Esophagus muscularis mucosa (tissue), 4 donors: Measurements from ENCODE around the gene ACACB. TPM values are rescaled to one million over a fixed set of nuclear protein-coding genes. Genes with fewer than 3 reads are reported as not detected.

ENCODE experiments used
- DNase-seq: peaks from one replicate; pipeline ENCODE4 v3.0.0-alpha.2; 2017; ENCODE audit errors: extremely low spot score
- H3K27ac ChIP-seq, 4 donors: fragments of 200-600 bp; sonication (generic); replicated peaks in 1 of 4; 1 replicate in 3 of 4; 2 replicates in 1 of 4; pipeline ENCODE4 v1.5.1; 2016 to 2019; ENCODE audit warnings: mild to moderate bottlenecking in 1 of 4
- H3K27me3 ChIP-seq, 4 donors: fragments of 200-600 bp; sonication (generic); one replicate each; pipeline versions ENCODE4 v1.5.1 to v1.6.0; 2016 to 2019
- H3K36me3 ChIP-seq, 4 donors: fragments of 200-600 bp; sonication (generic); one replicate each; pipeline ENCODE4 v1.5.1; 2016 to 2019
- H3K4me1 ChIP-seq, 4 donors: fragments of 200-600 bp; sonication (generic); one replicate each; pipeline ENCODE4 v1.5.1; 2016 to 2019
- H3K4me3 ChIP-seq, 4 donors: fragments of 200-600 bp; sonication (generic); 1 replicate in 2 of 4; 2 replicates in 2 of 4; pipeline ENCODE4 v1.5.1; 2016 to 2019; ENCODE audit warnings: mild to moderate bottlenecking in 4 of 4, moderate library complexity in 1 of 4
- H3K9me3 ChIP-seq, 4 donors: fragments of 200-600 bp; sonication (generic); 1 replicate in 3 of 4; 2 replicates in 1 of 4; pipeline ENCODE4 v1.5.1; 2016 to 2019
- EP300 ChIP-seq: sonication (generic); formaldehyde crosslinking; IDR thresholded peaks from one replicate; pipeline ENCODE4 v1.6.1; 2017; ENCODE audit warnings: antibody characterized with exemption
- POLR2A ChIP-seq: fragments of 450-650 bp; IDR thresholded peaks from one replicate; pipeline ENCODE4 v1.6.1; 2017; ENCODE audit warnings: antibody characterized with exemption, moderate library complexity, mild to moderate bottlenecking, low read depth
- POLR2AphosphoS5 ChIP-seq, 2 donors: sonication (generic); formaldehyde crosslinking; IDR thresholded peaks; one replicate each; pipeline ENCODE4 v1.6.1; 2017; ENCODE audit warnings: antibody characterized with exemption in 2 of 2
- WGBS: methylation state at CpG from one replicate; pipeline ENCODE4 v1.1.5; 2018; 5-methylcytosine and 5-hydroxymethylcytosine counted together
- intact Hi-C: fragments of 100-400 bp; cut with DNase I; formaldehyde crosslinking; loops from one replicate; pipeline ENCODE4 v1.15.1; 2023
- total RNA-seq, 4 donors: library from RNA; depleted of rRNA; stranded (reverse); fragments of >200 nt; gene quantifications; one replicate each; pipeline versions ENCODE4 v1.1.0 to v1.2.1, GENCODE V29; 2016
- TF ChIP-seq, protein P1 (sequence below), 3 experiments: fragments of 200-600 bp in 2 of 3; fragments of 450-650 bp in 1 of 3; sonication (generic) in 2 of 3; IDR thresholded peaks; one replicate each; pipeline ENCODE4 v1.5.1; 2017 to 2019; ENCODE audit warnings: antibody characterized with exemption in 3 of 3, mild to moderate bottlenecking in 2 of 3, moderate library complexity in 1 of 3

Gene ACACB
- total RNA-seq, 4 donors from 2014 or later = 59.6 to 134 (median 108) TPM

DNA sequence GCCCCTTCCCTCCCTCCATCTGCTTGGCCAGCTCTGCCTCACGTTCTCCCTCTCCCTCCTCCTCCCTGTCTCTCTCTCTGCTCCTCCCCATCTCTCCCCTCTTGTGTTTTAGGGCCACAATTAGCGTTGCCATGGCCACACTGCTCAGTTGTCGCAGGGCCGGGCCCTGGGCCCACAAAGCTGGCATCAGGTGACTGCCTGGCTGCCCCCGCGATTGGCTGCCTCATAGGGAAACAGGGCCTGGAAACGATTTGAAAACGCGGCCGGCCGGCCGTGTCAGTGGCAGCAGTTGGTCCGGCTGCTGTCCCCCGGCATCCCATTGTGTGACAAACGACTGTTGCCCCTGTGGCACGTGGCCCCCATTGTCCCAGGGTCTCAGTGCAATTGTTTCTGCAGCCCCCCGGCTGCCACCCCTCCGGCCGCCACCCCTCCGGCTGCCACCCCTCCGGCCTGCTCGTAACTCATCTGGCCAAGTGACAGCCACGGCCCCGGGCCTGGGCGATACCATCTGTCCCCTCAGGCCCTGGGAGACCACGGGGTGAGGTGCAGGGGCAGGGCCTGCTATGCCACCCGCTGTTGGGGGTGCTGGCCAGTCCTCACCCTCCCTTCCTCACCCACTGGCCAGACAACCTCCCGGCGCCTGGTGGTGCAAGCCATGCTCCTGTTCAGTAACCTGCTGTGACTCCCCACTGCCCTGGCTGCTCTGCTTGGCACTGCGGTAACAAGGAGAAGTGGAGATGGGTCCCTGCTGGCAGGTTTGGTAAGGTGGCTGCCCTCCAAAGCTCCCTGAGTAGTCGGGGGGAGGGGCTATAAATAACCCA lies 175.3 kb downstream of the ACACB start:
- no peaks in the 10 kb centered on the region for H3K27me3 ChIP-seq
- H3K9me3 ChIP-seq = no peaks in the 10 kb centered on the region
- intact Hi-C loops = no loop called here
- H3K36me3 ChIP-seq = no peaks in the 10 kb centered on the region
- DNase-seq = no peak
- 2% methylated on average over 10 of the region's 31 CpGs for WGBS
- peaks cover 5 to 20% (median 18%) of the 10 kb centered on the region in 4 donors for H3K4me1 ChIP-seq
- TF ChIP-seq POLR2A = no peak
- no peak for TF ChIP-seq EP300
- TF ChIP-seq POLR2AphosphoS5 (IDR thresholded peaks at IDR 0.05) = peak in 1 of 2 donors; percentile 46
- peak overlapping the region; percentile 42 to 47 (median 46) for H3K4me3 ChIP-seq
- H3K27ac ChIP-seq = peak overlapping the region; percentile 68 to 80 (median 72)

DNA sequence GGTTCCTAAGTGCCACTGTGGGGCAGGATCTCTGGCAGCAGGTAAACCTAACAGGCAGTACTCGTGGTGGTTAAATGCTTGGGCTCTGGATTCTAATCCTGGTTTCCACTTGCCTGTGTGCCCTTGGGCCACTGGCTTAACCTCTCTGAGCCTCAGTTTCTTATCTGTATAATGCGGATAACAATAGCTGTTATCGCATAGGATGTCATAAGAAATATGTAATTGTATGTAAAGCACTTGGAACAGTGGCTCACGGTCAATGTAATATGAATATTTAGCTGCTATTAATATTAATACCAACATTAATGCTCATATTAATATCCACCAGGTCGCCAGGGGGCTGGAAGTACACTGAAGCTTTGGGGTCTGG lies 175.9 kb downstream of the ACACB start:
- H3K9me3 ChIP-seq = no peaks in the 10 kb centered on the region
- no peak for DNase-seq
- H3K4me3 ChIP-seq = no peak overlapping the region

DNA sequence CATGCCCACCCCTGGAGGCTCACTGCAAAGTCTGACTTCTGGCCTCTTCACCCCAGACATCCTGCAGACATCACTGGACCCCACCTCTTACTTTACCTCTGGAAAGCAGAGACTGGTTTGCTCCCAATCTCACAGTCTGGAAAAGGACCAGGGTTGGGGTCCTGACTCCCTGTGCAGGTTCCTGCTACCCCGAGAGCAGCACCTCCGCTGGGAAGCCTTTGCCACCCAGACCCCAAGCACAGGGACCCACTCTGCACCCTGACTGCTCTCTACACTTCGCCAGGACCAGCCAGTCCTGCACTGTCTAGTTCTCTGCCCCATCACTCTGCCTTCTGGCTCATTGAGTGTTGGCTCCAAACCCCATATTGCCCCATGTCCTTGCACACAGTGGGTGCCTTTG lies 176.7 kb downstream of the ACACB start:
- no peak overlapping the region for H3K4me3 ChIP-seq
- TF ChIP-seq, protein P1, sequence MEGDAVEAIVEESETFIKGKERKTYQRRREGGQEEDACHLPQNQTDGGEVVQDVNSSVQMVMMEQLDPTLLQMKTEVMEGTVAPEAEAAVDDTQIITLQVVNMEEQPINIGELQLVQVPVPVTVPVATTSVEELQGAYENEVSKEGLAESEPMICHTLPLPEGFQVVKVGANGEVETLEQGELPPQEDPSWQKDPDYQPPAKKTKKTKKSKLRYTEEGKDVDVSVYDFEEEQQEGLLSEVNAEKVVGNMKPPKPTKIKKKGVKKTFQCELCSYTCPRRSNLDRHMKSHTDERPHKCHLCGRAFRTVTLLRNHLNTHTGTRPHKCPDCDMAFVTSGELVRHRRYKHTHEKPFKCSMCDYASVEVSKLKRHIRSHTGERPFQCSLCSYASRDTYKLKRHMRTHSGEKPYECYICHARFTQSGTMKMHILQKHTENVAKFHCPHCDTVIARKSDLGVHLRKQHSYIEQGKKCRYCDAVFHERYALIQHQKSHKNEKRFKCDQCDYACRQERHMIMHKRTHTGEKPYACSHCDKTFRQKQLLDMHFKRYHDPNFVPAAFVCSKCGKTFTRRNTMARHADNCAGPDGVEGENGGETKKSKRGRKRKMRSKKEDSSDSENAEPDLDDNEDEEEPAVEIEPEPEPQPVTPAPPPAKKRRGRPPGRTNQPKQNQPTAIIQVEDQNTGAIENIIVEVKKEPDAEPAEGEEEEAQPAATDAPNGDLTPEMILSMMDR (IDR thresholded peaks at IDR 0.05) = no peak
- TF ChIP-seq POLR2A (no peak), POLR2AphosphoS5 (IDR thresholded peaks at IDR 0.05) (no peak), EP300 (no peak)
- peaks cover 5 to 20% (median 18%) of the 10 kb centered on the region in 4 donors for H3K4me1 ChIP-seq
- DNase-seq = no peak
- WGBS = 81% methylated on average over 3 of the region's 3 CpGs
- H3K27me3 ChIP-seq = no peaks in the 10 kb centered on the region
- H3K36me3 ChIP-seq = no peaks in the 10 kb centered on the region
- no peak overlapping the region for H3K27ac ChIP-seq
- no peaks in the 10 kb centered on the region for H3K9me3 ChIP-seq
- intact Hi-C loops = no loop called here

More for the DNA sequence above, 175.9 kb downstream of the ACACB start:
- intact Hi-C loops = no loop called here
- H3K27ac ChIP-seq = peak overlapping the region in 3 of 4 donors; percentile 68 to 75 (median 69)
- H3K4me1 ChIP-seq = peaks cover 5 to 20% (median 18%) of the 10 kb centered on the region in 4 donors
- TF ChIP-seq, protein P1 (IDR thresholded peaks at IDR 0.05) = no peak
- no peak for TF ChIP-seq EP300
- TF ChIP-seq POLR2A = no peak
- TF ChIP-seq POLR2AphosphoS5 (IDR thresholded peaks at IDR 0.05) = no peak
- no peaks in the 10 kb centered on the region for H3K36me3 ChIP-seq
- H3K27me3 ChIP-seq = no peaks in the 10 kb centered on the region
- WGBS = 84% methylated on average over 5 of the region's 5 CpGs

DNA sequence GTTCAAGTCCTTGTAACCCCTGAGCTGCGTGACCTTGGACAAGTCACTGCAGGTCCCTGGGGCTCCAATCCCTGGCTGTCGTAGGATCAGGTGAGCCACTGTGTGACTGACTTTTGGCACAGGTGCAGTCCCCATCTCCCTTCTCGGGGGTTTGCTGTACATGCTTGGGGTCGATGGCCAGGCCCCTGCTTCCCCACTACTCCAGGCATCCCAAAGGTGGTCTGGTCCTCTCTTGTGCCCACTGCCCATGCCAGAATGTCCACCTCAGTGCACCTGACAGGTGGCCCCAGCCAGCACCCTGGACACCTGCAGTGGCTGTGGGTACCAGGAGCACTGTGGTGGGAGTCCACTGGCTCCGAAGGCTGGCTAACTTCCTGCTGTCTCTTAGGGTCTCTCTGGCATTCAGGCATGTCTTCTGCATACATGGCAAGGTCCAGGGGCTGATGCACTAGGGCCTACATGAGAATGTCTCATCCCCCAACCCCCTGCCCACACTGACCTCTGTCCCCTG lies 178.0 kb downstream of the ACACB start:
- no peak overlapping the region for H3K4me3 ChIP-seq
- WGBS = 87% methylated on average over 3 of the region's 5 CpGs
- no peaks in the 10 kb centered on the region for H3K9me3 ChIP-seq
- no peaks in the 10 kb centered on the region for H3K36me3 ChIP-seq
- no peaks in the 10 kb centered on the region for H3K27me3 ChIP-seq
- TF ChIP-seq EP300 = no peak
- no peak for TF ChIP-seq POLR2A
- no peak for TF ChIP-seq POLR2AphosphoS5 (IDR thresholded peaks at IDR 0.05)
- TF ChIP-seq, protein P1 (IDR thresholded peaks at IDR 0.05) = no peak
- intact Hi-C loops = no loop called here
- H3K4me1 ChIP-seq = peaks cover 5 to 20% (median 18%) of the 10 kb centered on the region in 4 donors
- H3K27ac ChIP-seq = no peak overlapping the region
- no peak for DNase-seq

DNA sequence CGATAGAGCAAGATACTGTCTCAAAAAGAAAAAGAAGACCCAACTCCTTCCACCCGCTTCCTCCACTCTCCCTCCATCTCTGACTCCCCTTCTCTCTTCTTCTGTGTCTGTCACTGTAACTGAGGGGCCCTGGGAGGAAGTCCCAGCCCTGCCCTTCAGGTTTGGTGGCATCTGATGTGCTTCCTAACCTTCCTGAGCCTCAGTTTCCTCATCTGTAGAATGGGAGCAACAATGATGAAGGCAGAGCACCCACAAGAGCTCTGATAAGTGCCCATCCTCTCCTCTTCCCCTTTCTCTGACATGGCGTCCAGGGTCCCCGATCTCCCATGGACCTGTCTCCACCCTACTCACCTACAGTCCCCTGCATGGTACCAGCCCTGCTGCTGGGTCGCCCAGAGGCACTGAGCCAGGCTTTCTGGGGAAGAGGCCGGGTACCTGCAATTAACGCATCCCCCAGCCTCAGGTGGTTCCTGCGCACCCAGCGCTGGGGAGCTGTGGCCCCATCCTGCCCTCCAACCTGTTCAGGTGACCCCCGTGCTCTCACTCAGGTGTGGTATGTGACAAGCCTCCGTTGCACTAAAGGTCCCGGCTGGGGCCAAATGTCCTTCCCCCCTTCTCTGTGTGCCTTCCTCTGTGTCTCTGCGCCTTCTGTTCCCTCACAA lies 179.5 kb downstream of the ACACB start:
- TF ChIP-seq EP300 = no peak
- TF ChIP-seq POLR2AphosphoS5 (IDR thresholded peaks at IDR 0.05) = no peak
- TF ChIP-seq, protein P1 (IDR thresholded peaks at IDR 0.05) = no peak
- TF ChIP-seq POLR2A = no peak
- no peak for DNase-seq
- 92% methylated on average over 13 of the region's 13 CpGs for WGBS

More for the DNA sequence above, 179.5 kb downstream of the ACACB start:
- Histone ChIP-seq H3K27me3 (no peaks in the 10 kb centered on the region), H3K9me3 (no peaks in the 10 kb centered on the region), H3K4me1 (peaks cover 5 to 14% (median 13%) of the 10 kb centered on the region in 4 donors), H3K27ac (no peak overlapping the region), H3K4me3 (no peak overlapping the region), H3K36me3 (no peaks in the 10 kb centered on the region)
- intact Hi-C loops = no loop called here
